SU-DHL-6 (cell line): Measurements from ENCODE around the gene WDR90.

Experiments
- EZH2phosphoT487 ChIP-seq: fragments of 200-600 bp; sonication (generic), shearing (Covaris generic); conservative IDR thresholded peaks from 2 replicates; pipeline ENCODE4 v1.6.1; 2018; ENCODE audit warnings: mild to moderate bottlenecking, antibody characterized with exemption, low read length, moderate library complexity, mixed read lengths
- TF ChIP-seq, protein P1 (sequence below): fragments of 200-600 bp; sonication (generic); IDR thresholded peaks from one replicate; pipeline ENCODE4 v1.5.1; 2017; ENCODE audit warnings: antibody characterized with exemption, mild to moderate bottlenecking, low read length, moderate library complexity; ENCODE audit not compliant: insufficient read depth, poor library complexity, severe bottlenecking

DNA sequence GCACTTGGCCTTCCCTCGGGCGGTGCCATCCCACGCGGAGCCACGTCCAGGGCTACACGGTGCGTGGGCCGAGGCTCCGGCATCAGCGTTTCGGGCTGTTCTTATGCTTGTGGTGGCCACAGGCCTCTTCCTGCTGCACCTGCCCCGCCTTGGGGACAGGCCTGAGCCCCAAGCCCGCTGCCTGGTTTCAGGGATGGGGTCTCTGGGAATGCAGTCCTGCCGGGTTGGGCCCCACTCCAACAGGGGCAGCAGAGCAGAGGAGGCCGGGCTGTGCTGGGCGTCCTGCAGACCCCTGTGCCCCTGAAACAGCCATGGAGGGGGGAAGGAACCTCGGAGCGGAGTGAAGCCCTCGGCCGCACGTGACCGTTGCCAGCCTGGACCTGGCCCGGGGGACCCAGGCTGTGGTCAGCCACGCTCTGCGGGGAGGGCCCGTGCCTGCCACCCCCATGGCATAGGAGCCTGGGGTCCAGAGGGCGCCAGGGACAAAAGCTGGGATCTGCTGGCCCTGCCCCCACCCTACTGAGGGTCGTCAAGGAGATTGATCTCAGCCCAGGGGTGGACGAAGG is 18.8 kb upstream of the WDR90 start:
- TF ChIP-seq, protein P1, sequence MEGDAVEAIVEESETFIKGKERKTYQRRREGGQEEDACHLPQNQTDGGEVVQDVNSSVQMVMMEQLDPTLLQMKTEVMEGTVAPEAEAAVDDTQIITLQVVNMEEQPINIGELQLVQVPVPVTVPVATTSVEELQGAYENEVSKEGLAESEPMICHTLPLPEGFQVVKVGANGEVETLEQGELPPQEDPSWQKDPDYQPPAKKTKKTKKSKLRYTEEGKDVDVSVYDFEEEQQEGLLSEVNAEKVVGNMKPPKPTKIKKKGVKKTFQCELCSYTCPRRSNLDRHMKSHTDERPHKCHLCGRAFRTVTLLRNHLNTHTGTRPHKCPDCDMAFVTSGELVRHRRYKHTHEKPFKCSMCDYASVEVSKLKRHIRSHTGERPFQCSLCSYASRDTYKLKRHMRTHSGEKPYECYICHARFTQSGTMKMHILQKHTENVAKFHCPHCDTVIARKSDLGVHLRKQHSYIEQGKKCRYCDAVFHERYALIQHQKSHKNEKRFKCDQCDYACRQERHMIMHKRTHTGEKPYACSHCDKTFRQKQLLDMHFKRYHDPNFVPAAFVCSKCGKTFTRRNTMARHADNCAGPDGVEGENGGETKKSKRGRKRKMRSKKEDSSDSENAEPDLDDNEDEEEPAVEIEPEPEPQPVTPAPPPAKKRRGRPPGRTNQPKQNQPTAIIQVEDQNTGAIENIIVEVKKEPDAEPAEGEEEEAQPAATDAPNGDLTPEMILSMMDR, result no peak
- no peak for TF ChIP-seq EZH2phosphoT487
